IMR-90 (cell line): ENCODE data around the gene TRIM25. TPM values are rescaled to one million over a fixed set of nuclear protein-coding genes. Genes with fewer than 3 reads are reported as not detected.

Experiments
- ATAC-seq: fragments of 200-7000 bp; cut with Tn5 transposase; 2 replicates; pipeline ENCODE4 v1.9.1; 2020; ENCODE audit warnings: low read depth, mild to moderate bottlenecking, moderate library complexity
- BruUV-seq: library from RNA; stranded (reverse); fragments of 400-500 nt; replicated peaks from 2 replicates; lab custom pipeline; 2021; lab: Mats Ljungman, UMichigan
- CTCF ChIA-PET: fragments of 300-600 bp; formaldehyde crosslinking; extraction: SDS; loops from one replicate; lab custom pipeline; 2021; ENCODE audit warnings: antibody characterized with exemption; lab: Yijun Ruan, JAX
- POLR2A ChIA-PET: fragments of 300-600 bp; sonication (Branson Sonifier 250); formaldehyde crosslinking; loops from one replicate; lab custom pipeline; 2022; ENCODE audit warnings: antibody characterized with exemption; ENCODE audit not compliant: unreplicated experiment; lab: Charles Lee
- DNase-seq: peaks from one replicate; pipeline ENCODE4 v3.0.0; 2013
- H2AFZ ChIP-seq: replicated peaks from 2 replicates; pipeline ENCODE3; 2013; ENCODE audit warnings: low read length, mild to moderate bottlenecking; ENCODE audit not compliant: poor library complexity
- H2AK5ac ChIP-seq: 2 replicates; pipeline ENCODE4 v1.6.1; 2013; ENCODE audit warnings: low read depth, low read length, inconsistent platforms
- H2AK9ac ChIP-seq: replicated peaks from 2 replicates; pipeline ENCODE3; 2013; ENCODE audit warnings: mild to moderate bottlenecking, low read depth, low read length, moderate library complexity; ENCODE audit not compliant: poor library complexity
- H2BK120ac ChIP-seq: 2 replicates; pipeline ENCODE4 v1.6.1; 2013; ENCODE audit warnings: low read depth, low read length, inconsistent platforms
- H2BK15ac ChIP-seq: 3 replicates; pipeline ENCODE4 v1.6.1; 2013; ENCODE audit warnings: low read depth, low read length, inconsistent platforms
- H2BK20ac ChIP-seq: 2 replicates; pipeline ENCODE4 v1.6.1; 2013; ENCODE audit warnings: low read depth, mild to moderate bottlenecking, inconsistent platforms, low read length, moderate library complexity
- H2BK5ac ChIP-seq: 2 replicates; pipeline ENCODE4 v1.6.1; 2013; ENCODE audit warnings: mild to moderate bottlenecking, low read depth, low read length, inconsistent platforms; ENCODE audit not compliant: poor library complexity, severe bottlenecking
- H3K14ac ChIP-seq: replicated peaks from 2 replicates; pipeline ENCODE4 v1.6.1; 2013; ENCODE audit warnings: low read depth, low read length, inconsistent platforms
- H3K18ac ChIP-seq: 2 replicates; pipeline ENCODE4 v1.6.1; 2013; ENCODE audit warnings: low read depth, low read length, control low read depth
- H3K23ac ChIP-seq: 2 replicates; pipeline ENCODE4 v1.6.1; 2013; ENCODE audit warnings: low read depth, low read length, inconsistent platforms
- H3K27ac ChIP-seq: 2 replicates; pipeline ENCODE4 v1.5.1; 2013; ENCODE audit warnings: mild to moderate bottlenecking, control low read depth, low read length; ENCODE audit not compliant: insufficient read depth
- H3K27me3 ChIP-seq: 2 replicates; pipeline ENCODE4 v1.6.1; 2013; ENCODE audit warnings: low read length; ENCODE audit not compliant: control insufficient read depth, insufficient read depth
- H3K36me3 ChIP-seq: 2 replicates; pipeline ENCODE4 v1.6.1; 2013; ENCODE audit warnings: low read length, mixed read lengths; ENCODE audit not compliant: control insufficient read depth, insufficient read depth
- H3K4ac ChIP-seq: 2 replicates; pipeline ENCODE4 v1.6.1; 2013; ENCODE audit warnings: low read depth, low read length, inconsistent platforms
- H3K4me1 ChIP-seq: 2 replicates; pipeline ENCODE4 v1.6.1; 2013; ENCODE audit warnings: low read length, mixed read lengths; ENCODE audit not compliant: control insufficient read depth, insufficient read depth
- H3K4me2 ChIP-seq: 2 replicates; pipeline ENCODE4 v1.6.1; 2013; ENCODE audit warnings: low read depth, mild to moderate bottlenecking, control low read depth, low read length, moderate library complexity
- H3K4me3 ChIP-seq: 2 replicates; pipeline ENCODE4 v1.5.1; 2013; ENCODE audit warnings: low read depth, mild to moderate bottlenecking, control low read depth, low read length, moderate library complexity; ENCODE audit not compliant: insufficient read depth
- H3K56ac ChIP-seq: 2 replicates; pipeline ENCODE4 v1.6.1; 2013; ENCODE audit warnings: low read length, inconsistent platforms; ENCODE audit not compliant: insufficient read depth; ENCODE audit errors: extremely low read depth
- H3K79me1 ChIP-seq, 2 experiments: 2 replicates each; pipeline ENCODE4 v1.6.1; 2013; ENCODE audit warnings: low read length in 2 of 2, inconsistent platforms in 1 of 2, low read depth in 1 of 2
- H3K9ac ChIP-seq: 2 replicates; pipeline ENCODE4 v1.6.1; 2013; ENCODE audit warnings: low read depth, low read length, control low read depth
- H3K9me1 ChIP-seq: 2 replicates; pipeline ENCODE4 v1.6.1; 2013; ENCODE audit warnings: low read length, inconsistent platforms; ENCODE audit not compliant: insufficient read depth
- H3K9me3 ChIP-seq: 2 replicates; pipeline ENCODE4 v1.6.1; 2013; ENCODE audit warnings: low read length; ENCODE audit not compliant: control insufficient read depth, insufficient read depth
- H4K20me1 ChIP-seq: 2 replicates; pipeline ENCODE4 v1.6.1; 2013; ENCODE audit warnings: low read length, inconsistent platforms; ENCODE audit not compliant: insufficient read depth
- H4K5ac ChIP-seq: 2 replicates; pipeline ENCODE4 v1.6.1; 2013; ENCODE audit warnings: mild to moderate bottlenecking, low read depth, low read length, control low read depth
- H4K8ac ChIP-seq, 2 experiments: 2 replicates each; pipeline ENCODE4 v1.6.1; 2013; ENCODE audit warnings: low read depth in 2 of 2, low read length in 2 of 2, control low read depth in 1 of 2, inconsistent platforms in 1 of 2
- H4K91ac ChIP-seq: 2 replicates; pipeline ENCODE4 v1.6.1; 2013; ENCODE audit warnings: low read depth, low read length, inconsistent platforms; ENCODE audit not compliant: insufficient read depth
- BHLHE40 ChIP-seq: fragments of 150-350 bp; IDR thresholded peaks from 2 replicates; pipeline ENCODE4 v1.6.1; 2016; ENCODE audit warnings: mild to moderate bottlenecking, low read depth, low read length
- CEBPB ChIP-seq: IDR thresholded peaks from 2 replicates; pipeline ENCODE4 v1.6.1; 2012; ENCODE audit warnings: low read depth, low read length, improper control_type of control experiment
- CHD1 ChIP-seq: IDR thresholded peaks from 2 replicates; pipeline ENCODE4 v1.6.1; 2012; ENCODE audit warnings: low read depth, low read length, improper control_type of control experiment
- CTCF ChIP-seq: conservative IDR thresholded peaks from 2 replicates; pipeline ENCODE4 v1.5.1; 2012; ENCODE audit warnings: mild to moderate bottlenecking, low read depth, low read length, improper control_type of control experiment
- ELK1 ChIP-seq: fragments of 150-350 bp; IDR thresholded peaks from 2 replicates; pipeline ENCODE4 v1.6.1; 2016; ENCODE audit warnings: low read depth, mild to moderate bottlenecking, low read length, moderate library complexity, borderline replicate concordance
- FOS ChIP-seq: fragments of 150-350 bp; IDR thresholded peaks from 2 replicates; pipeline ENCODE4 v1.6.1; 2016; ENCODE audit warnings: low read depth, low read length
- MAFK ChIP-seq: IDR thresholded peaks from 2 replicates; pipeline ENCODE4 v1.6.1; 2012; ENCODE audit warnings: low read depth, low read length, improper control_type of control experiment
- MAZ ChIP-seq: IDR thresholded peaks from 2 replicates; pipeline ENCODE4 v1.6.1; 2012; ENCODE audit warnings: low read depth, mild to moderate bottlenecking, low read length, improper control_type of control experiment, moderate library complexity, borderline replicate concordance
- MXI1 ChIP-seq: IDR thresholded peaks from 2 replicates; pipeline ENCODE4 v1.6.1; 2012; ENCODE audit warnings: low read depth, mild to moderate bottlenecking, low read length, moderate library complexity, borderline replicate concordance
- NFE2L2 ChIP-seq: fragments of 150-350 bp; IDR thresholded peaks from 2 replicates; pipeline ENCODE4 v1.6.1; 2016; ENCODE audit warnings: low read depth, mild to moderate bottlenecking, low read length
- POLR2A ChIP-seq: IDR thresholded peaks from 2 replicates; pipeline ENCODE4 v1.6.1; 2012; ENCODE audit warnings: mild to moderate bottlenecking, low read depth, low read length
- RAD21 ChIP-seq: IDR thresholded peaks from 2 replicates; pipeline ENCODE4 v1.6.1; 2012; ENCODE audit warnings: low read length, improper control_type of control experiment
- RCOR1 ChIP-seq: IDR thresholded peaks from 2 replicates; pipeline ENCODE4 v1.6.1; 2012; ENCODE audit warnings: mild to moderate bottlenecking, low read length, improper control_type of control experiment; ENCODE audit not compliant: insufficient replicate concordance
- RFX5 ChIP-seq: IDR thresholded peaks from 2 replicates; pipeline ENCODE4 v1.8.0; 2012; ENCODE audit warnings: low read depth, mild to moderate bottlenecking, low read length, moderate library complexity
- SMC3 ChIP-seq: fragments of 150-350 bp; IDR thresholded peaks from 2 replicates; pipeline ENCODE4 v1.6.1; 2016; ENCODE audit warnings: low read depth, mild to moderate bottlenecking, antibody characterized with exemption, low read length, moderate library complexity
- USF2 ChIP-seq: fragments of 150-350 bp; IDR thresholded peaks from 2 replicates; pipeline ENCODE4 v1.6.1; 2017; ENCODE audit warnings: mild to moderate bottlenecking, antibody characterized with exemption, low read length, low read depth
- WGBS, 2 experiments: methylation state at CpG; one replicate each; pipeline versions ENCODE4 v1.1.5 to v1.1.7; 2013; ENCODE audit warnings: missing lambda C conversion rate in 2 of 2; ENCODE audit not compliant: insufficient read length in 1 of 2; ENCODE audit errors: extremely low coverage in 2 of 2; 5-methylcytosine and 5-hydroxymethylcytosine counted together
- dilution Hi-C: fragments of 300-500 bp; cut with HindIII; formaldehyde crosslinking; loops from one replicate; pipeline ENCODE4 v1.14.3; 2018; ENCODE audit warnings: low sequenced_read_pairs; ENCODE audit not compliant: unreplicated experiment
- in situ Hi-C: fragments of 300-500 bp; cut with MboI; formaldehyde crosslinking; loops from 3 replicates; pipeline ENCODE4 v1.14.3; 2019; ENCODE audit warnings: low sequenced_read_pairs, inconsistent platforms, mixed read lengths
- intact Hi-C: fragments of 100-400 bp; cut with micrococcal nuclease; formaldehyde crosslinking; loops from 2 replicates; pipeline ENCODE4 v1.10.0; 2022
- polyA plus RNA-seq, 3 experiments: library from polyadenylated mRNA; depleted of rRNA; stranded (reverse); fragments of >200 nt; gene quantifications; 2 replicates each; pipeline ENCODE4 v1.2.3, GENCODE V29; 2012; ENCODE audit warnings: low replicate concordance in 1 of 3
- total RNA-seq: library from RNA; depleted of rRNA; stranded (reverse); fragments of >200 nt; gene quantifications from 2 replicates; pipeline ENCODE4 v1.2.3, GENCODE V29; 2012

TRIM25 gene
- total and polyA plus RNA-seq, 2 of the 4 experiments (the other 2 are of a cell fraction): 25.5 to 27.5 TPM

GRCh38 chr17:56890390-56890789 lies 23.5 kb downstream of the TRIM25 start:
- peaks cover 5% of the 10 kb centered on the region for H3K9me1 ChIP-seq
- H2BK15ac ChIP-seq: no peak overlapping the region
- H2AK5ac ChIP-seq: no peak overlapping the region
- H3K4me1 ChIP-seq: no peaks in the 10 kb centered on the region
- H3K9me3 ChIP-seq: peaks cover 3% of the 10 kb centered on the region; the same call in 1 of the 2 replicates
- WGBS, 2 experiments: 100% methylated on average over 3 of the region's 6 CpGs; no CpG with 5 or more reads in 1 of the 2 experiments
- dilution Hi-C loops: no loop called here
- no peaks in the 10 kb centered on the region for H4K20me1 ChIP-seq
- H3K79me1 ChIP-seq: peaks cover 0 to 5% of the 10 kb centered on the region in 2 experiments; a peak in 1 of 4 replicates
- no peak overlapping the region for H2BK20ac ChIP-seq
- no peak overlapping the region for H2AFZ ChIP-seq
- H3K4me2 ChIP-seq: no peak overlapping the region
- H3K18ac ChIP-seq: no peak overlapping the region
- BruUV-seq: no TSS peak
- H3K9ac ChIP-seq: no peak overlapping the region
- in situ Hi-C loops: no loop called here
- H3K14ac ChIP-seq: no peak overlapping the region
- no peak for TF ChIP-seq ELK1
- TF ChIP-seq CTCF: no peak
- no peak for TF ChIP-seq USF2
- no peak for TF ChIP-seq MAZ
- no peak for TF ChIP-seq BHLHE40
- TF ChIP-seq MAFK: no peak
- TF ChIP-seq RAD21: no peak
- no peak for TF ChIP-seq RCOR1
- TF ChIP-seq RFX5: no peak
- TF ChIP-seq MXI1: no peak
- no peak for TF ChIP-seq NFE2L2
- TF ChIP-seq POLR2A: no peak
- no peak for TF ChIP-seq SMC3
- TF ChIP-seq FOS: no peak
- no peak for TF ChIP-seq CEBPB
- TF ChIP-seq CHD1: no peak
- H3K23ac ChIP-seq: no peak overlapping the region
- H3K56ac ChIP-seq: no peak overlapping the region
- intact Hi-C loops: no loop called here
- H4K91ac ChIP-seq: no peak overlapping the region
- ChIA-PET CTCF (no interaction called here), POLR2A (no interaction called here)
- H3K4me3 ChIP-seq: no peak overlapping the region
- H2BK5ac ChIP-seq: no peak overlapping the region
- H2BK120ac ChIP-seq: no peak overlapping the region
- ATAC-seq: no peak
- no peaks in the 10 kb centered on the region for H3K27me3 ChIP-seq
- no peak overlapping the region for H3K4ac ChIP-seq
- no peak overlapping the region for H4K8ac ChIP-seq
- H3K36me3 ChIP-seq: peaks cover 56% of the 10 kb centered on the region
- H4K5ac ChIP-seq: no peak overlapping the region
- no peak overlapping the region for H3K27ac ChIP-seq
- no peak overlapping the region for H2AK9ac ChIP-seq
- DNase-seq: no peak
